GM03348 (cell line): ENCODE data around the gene CRYBA2.
A peak's percentile ranks its signal among the peaks of the same experiment; 100 is the strongest.

Experiments
- DNase-seq: peaks from one replicate; pipeline ENCODE4 v3.0.0; 2012; ENCODE audit warnings: low spot score

The CRYBA2 gene, protein sequence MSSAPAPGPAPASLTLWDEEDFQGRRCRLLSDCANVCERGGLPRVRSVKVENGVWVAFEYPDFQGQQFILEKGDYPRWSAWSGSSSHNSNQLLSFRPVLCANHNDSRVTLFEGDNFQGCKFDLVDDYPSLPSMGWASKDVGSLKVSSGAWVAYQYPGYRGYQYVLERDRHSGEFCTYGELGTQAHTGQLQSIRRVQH

DNA sequence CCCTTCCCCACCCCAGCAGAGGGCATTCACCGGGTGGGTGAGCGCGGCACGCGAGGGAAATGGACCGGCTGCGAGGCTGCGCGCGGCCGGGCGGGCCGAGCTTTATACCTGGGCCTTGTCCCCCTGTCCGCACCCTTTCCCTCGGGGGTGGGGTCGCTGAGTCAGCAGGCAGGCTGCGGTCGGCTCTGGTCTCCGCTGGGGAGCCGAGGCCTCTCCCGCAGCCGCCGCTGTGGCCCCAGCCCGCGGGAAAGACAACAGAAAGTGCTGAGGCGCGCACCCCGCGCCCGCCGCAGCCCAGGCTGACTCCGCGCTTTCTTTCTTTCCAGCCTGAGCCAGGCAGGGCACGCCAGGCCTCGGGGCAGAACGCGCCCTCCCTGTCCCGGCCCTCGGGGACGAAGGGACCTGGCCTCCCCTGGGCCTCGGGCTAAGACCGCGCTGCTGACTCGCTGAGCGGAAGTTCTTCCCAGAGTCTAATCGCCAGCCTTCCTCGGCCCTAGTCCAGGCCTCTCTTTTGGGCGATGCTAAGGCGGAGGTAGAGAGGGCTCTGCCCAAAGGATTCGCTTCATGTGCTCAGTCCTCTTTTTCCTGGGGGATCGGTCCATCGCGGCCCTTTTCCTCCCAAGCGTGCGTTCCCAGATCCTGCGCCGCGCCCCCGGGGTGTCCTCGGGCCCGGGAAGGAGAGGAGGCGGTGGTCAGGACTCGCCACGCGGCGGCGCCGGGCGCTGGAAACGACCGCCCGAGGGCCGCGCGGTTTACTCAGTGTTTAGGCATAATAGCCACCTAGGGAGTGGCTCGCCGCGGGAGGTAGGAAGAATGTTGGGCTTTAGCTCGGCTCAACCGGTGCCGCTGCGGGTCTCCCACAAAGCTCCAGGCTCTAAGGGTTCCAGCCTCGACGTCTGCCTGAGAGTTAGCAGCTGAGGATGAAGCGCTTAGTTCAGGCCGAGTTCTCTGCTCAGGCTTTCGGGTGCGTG is at the start of gene CRYBA2:
CRYBA2 (minus strand) TSS at position 78 of the 971 bp plus-strand sequence. CDS start 246 bp downstream, outside the sequence.
- DNase-seq, result no peak

DNA sequence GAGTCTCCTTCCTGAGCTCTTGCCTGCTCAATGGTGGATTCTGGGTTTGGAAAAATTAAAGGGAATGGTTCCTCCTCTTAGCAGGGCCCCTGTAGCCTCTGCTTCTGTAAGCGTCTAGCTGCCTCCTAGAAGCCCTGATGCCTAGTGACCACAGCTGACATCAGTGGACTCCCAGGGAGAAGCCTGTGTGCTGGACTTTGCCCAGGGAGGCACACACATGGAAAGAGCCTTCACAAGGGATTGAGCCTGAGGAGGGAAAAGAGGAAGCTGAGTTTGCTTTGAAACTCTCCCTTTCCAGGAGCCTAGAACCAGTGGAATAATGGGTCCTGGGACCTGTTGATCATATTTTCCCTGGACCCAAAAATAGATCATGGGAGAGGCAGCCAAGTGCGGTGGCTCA is 49.5 kb upstream of the CRYBA2 start:
- DNase-seq, result no peak

DNA sequence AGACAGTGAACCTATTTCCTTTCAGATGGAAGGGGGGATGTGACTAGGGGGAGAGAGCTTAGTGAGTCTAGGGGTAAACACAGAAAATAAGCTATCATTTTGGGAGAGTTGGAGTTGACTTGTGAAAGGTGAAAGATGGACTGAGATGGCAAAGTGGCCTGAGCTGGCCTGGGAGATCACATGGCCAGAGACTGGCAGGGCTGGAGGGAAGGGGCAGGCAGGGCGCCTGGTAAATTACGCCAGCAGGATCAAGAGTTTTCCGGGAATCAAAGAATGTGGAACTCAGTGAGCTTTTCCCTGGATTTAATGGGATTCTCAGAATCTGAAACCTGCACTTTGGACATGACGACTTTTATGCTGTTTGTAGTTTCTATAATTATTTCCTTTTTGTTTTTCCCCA is 48.9 kb upstream of the CRYBA2 start:
- DNase-seq, result no peak

- peak; percentile 80 for DNase-seq
Measured at GRCh38 chr2:219041252-219041651, 48.0 kb upstream of the CRYBA2 start, which contains the start of gene CFAP65. Gene CFAP65 (minus strand): TSS chr2:219041516. CDS start chr2:219039048, 2,468 bp downstream.

DNA sequence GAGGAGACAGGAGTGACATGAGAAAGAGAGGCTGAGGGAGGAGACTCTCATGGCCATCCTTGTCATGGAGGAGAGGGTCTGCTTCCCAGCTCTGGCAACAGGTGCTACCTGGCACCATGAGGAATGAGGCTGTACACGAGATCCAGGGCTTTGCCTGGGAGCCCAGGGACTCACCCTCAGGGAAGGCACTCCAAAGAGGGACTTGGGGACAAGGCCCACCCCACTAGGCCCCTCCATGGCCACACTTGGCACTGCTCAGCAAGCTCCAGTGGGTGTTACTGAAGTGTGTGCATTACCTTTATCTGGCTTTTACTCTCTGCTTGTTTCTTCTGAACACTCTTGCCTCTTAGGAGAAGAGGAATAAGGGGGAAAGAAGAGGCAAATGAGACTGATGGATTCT is 45.4 kb upstream of the CRYBA2 start:
- DNase-seq, result no peak

- DNase-seq, result no peak
Measured at GRCh38 chr2:219037783-219038499, 44.7 kb upstream of the CRYBA2 start.

DNA sequence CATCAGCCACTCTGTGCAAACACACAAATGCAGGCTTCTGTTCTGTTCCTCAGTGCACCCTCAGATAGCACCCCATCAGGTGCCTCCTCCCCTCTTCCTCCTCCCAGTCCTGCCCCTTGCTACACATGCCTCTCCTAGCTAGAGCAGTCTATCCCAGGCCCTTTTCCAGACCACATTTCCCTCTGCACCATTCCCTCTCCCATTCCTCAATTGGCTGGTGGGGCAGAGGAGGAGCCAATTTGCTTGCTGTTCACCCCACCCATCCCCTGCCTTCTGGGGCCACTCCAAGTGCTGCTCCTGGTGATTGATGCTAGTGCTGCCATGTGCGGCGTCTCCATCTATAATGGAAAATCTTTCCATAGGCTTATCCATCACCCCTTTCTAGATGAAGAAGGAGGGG is 42.7 kb upstream of the CRYBA2 start:
- no peak for DNase-seq

DNA sequence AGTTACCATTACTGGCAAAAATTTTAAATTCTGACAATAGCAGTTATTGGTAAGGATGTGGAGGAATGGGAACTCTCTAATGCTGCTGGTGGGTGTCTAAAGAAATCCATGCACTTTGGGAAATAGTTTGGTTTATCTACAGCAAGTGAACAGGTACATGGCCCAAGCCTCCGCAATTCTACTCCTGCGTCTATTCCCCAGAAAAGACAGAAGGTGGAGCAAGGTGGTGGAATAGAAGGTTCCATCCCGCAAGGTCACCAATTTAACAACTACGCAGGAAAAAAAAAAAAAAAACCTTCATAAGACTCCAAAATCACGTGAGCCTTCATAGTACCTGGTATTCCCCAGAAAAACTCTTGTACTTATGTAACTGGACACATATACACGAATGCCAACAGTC is 41.6 kb upstream of the CRYBA2 start:
- no peak for DNase-seq

GRCh38 chr2:219032051-219032745 is 39.0 kb upstream of the CRYBA2 start:
- DNase-seq, result no peak

DNA sequence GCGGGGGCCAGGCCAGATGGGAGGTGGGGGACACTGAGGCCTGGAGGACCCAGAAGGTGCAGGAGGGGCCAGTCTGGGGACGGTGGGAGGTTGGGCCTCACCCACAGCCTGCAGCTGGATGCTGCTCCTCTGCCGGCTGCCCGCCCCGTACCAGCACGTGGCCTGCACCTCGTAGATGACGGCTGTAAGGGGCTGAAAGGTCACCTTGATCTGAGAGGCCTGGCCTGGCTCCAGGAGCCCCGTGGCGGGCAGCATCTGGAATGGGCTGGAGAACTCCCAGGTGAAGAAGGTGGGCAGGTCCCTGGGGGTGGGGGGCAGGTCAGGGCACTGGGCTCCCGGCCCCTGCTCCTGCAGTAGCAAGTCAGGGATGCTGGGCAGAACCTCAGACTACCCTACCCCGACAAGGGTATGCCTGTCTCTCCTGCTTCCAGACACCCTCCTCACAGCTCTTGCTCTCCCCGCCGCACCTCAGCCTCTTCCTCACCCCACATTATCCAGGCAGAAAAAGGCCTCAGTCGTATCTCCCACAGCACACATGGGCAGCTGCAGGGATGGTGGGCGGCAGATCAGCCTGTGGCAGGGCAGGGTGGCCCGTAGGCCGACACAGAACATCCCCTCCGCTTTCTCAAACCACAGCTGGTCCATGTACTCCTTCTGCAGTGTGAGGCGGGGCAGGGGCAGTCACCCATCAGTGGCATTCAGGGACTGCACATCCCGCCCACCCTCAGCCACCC is 38.0 kb upstream of the CRYBA2 start:
- DNase-seq, result no peak

GRCh38 chr2:219030177-219030940 is 37.1 kb upstream of the CRYBA2 start:
- no peak for DNase-seq

GRCh38 chr2:219029829-219030165 is 36.6 kb upstream of the CRYBA2 start:
- DNase-seq, result peak; percentile 95

GRCh38 chr2:219028996-219029828 is 36.0 kb upstream of the CRYBA2 start:
- no peak for DNase-seq

GRCh38 chr2:219028141-219028540 is 34.9 kb upstream of the CRYBA2 start:
- no peak for DNase-seq

- no peak for DNase-seq
Measured at GRCh38 chr2:219027511-219028055, 34.4 kb upstream of the CRYBA2 start.

DNA sequence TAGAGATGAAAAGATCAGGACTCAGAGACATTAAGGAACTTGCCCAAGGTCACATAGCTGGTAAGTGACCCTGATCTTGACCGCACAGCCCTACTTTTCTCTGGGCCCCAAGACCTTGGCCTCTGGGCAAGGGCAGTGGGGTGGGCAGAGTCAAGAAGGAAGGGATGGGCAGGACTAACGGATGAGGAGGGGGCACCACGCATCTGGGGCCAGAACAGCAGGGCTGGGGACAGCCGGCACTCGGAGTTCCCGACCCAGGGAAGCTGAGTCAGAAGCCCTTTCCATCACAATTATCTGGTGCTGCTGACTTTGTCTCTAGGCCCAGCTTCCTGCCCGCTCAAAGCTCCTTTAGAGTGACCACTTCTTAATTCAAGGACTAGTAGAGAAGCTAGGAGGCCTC is 33.7 kb upstream of the CRYBA2 start:
- DNase-seq, result no peak

- no peak for DNase-seq
Measured at GRCh38 chr2:219025637-219026585, 32.7 kb upstream of the CRYBA2 start.

DNA sequence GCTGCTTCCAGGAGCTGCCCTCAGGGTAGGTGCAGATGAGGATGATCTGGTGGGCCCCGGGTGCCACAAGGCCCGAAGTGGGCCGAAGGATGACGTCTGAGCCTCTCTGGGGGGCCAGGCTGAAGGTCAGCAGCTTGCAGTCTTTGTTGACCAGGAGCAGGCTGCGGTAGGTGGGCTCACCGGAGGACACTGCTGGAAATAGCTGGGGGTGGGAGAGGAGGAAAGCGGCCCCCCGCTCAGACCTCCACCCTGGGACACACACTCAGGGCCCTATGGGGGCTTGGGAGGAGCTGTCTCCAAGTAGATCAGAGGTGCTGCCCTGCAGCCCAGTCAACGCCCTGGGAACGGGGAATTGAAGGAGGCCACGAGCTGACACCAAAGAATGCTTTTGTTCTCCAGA is 30.8 kb upstream of the CRYBA2 start:
- DNase-seq, result no peak
